H9 (cell line): ENCODE measurements around the gene INPP4A. TPM values are rescaled to one million over a fixed set of nuclear protein-coding genes. Genes with fewer than 3 reads are reported as not detected.

ENCODE experiments used
- DNase-seq: peaks from one replicate; pipeline ENCODE4 v3.0.0-alpha.2; 2017
- H2AFZ ChIP-seq: one replicate; pipeline ENCODE4 v1.6.1; 2013; ENCODE audit warnings: mild to moderate bottlenecking, low read length, control low read depth, moderate library complexity
- H2AK5ac ChIP-seq: 2 replicates; pipeline ENCODE4 v1.6.1; 2013; ENCODE audit warnings: low read length, control low read depth, mixed read lengths; ENCODE audit not compliant: insufficient read length
- H2BK120ac ChIP-seq: one replicate; pipeline ENCODE4 v1.6.1; 2013; ENCODE audit warnings: low read depth, mild to moderate bottlenecking, low read length, control low read depth, inconsistent platforms; ENCODE audit not compliant: poor library complexity, severe bottlenecking
- H2BK12ac ChIP-seq: 2 replicates; pipeline ENCODE4 v1.6.1; 2013; ENCODE audit warnings: low read length, control low read depth, mixed read lengths, low read depth; ENCODE audit not compliant: insufficient read length
- H2BK15ac ChIP-seq: 2 replicates; pipeline ENCODE4 v1.6.1; 2013; ENCODE audit warnings: low read depth, low read length, control low read depth
- H2BK20ac ChIP-seq: one replicate; pipeline ENCODE4 v1.6.1; 2013; ENCODE audit warnings: low read depth, mild to moderate bottlenecking, low read length, control low read depth, inconsistent platforms; ENCODE audit not compliant: poor library complexity, severe bottlenecking
- H2BK5ac ChIP-seq: 2 replicates; pipeline ENCODE4 v1.6.1; 2013; ENCODE audit warnings: low read length, control low read depth, mixed read lengths; ENCODE audit not compliant: insufficient read length
- H3K14ac ChIP-seq: 2 replicates; pipeline ENCODE4 v1.6.1; 2013; ENCODE audit warnings: low read length, control low read depth; ENCODE audit not compliant: insufficient read depth
- H3K18ac ChIP-seq: 2 replicates; pipeline ENCODE4 v1.6.1; 2013; ENCODE audit warnings: low read depth, mild to moderate bottlenecking, mixed read lengths, low read length, control low read depth; ENCODE audit not compliant: insufficient read length
- H3K23ac ChIP-seq: 2 replicates; pipeline ENCODE4 v1.6.1; 2013; ENCODE audit warnings: low read length, control low read depth, mixed read lengths, low read depth; ENCODE audit not compliant: insufficient read length
- H3K23me2 ChIP-seq: 2 replicates; pipeline ENCODE4 v1.6.1; 2013; ENCODE audit warnings: low read depth, mild to moderate bottlenecking, mixed read lengths, low read length, control low read depth; ENCODE audit not compliant: insufficient read length, poor library complexity, severe bottlenecking
- H3K27ac ChIP-seq: 2 replicates; pipeline ENCODE4 v1.5.1; 2013; ENCODE audit warnings: low read length, control low read depth, mixed read lengths, low read depth; ENCODE audit not compliant: insufficient read length
- H3K27me3 ChIP-seq: 2 replicates; pipeline ENCODE4 v1.6.1; 2013; ENCODE audit warnings: low read length, control low read depth, inconsistent platforms; ENCODE audit not compliant: insufficient read depth
- H3K4ac ChIP-seq: 2 replicates; pipeline ENCODE4 v1.6.1; 2013; ENCODE audit warnings: low read depth, mild to moderate bottlenecking, control low read depth, inconsistent platforms, low read length, moderate library complexity
- H3K4me1 ChIP-seq: 2 replicates; pipeline ENCODE4 v1.6.1; 2013; ENCODE audit warnings: low read length, control low read depth, inconsistent platforms; ENCODE audit not compliant: insufficient read depth
- H3K4me2 ChIP-seq: 2 replicates; pipeline ENCODE4 v1.6.1; 2013; ENCODE audit warnings: low read length, control low read depth, mixed read lengths; ENCODE audit not compliant: insufficient read length, insufficient read depth
- H3K56ac ChIP-seq: 2 replicates; pipeline ENCODE4 v1.6.1; 2013; ENCODE audit warnings: low read depth, mild to moderate bottlenecking, mixed read lengths, low read length, control low read depth; ENCODE audit not compliant: insufficient read length
- H3K79me1 ChIP-seq: 2 replicates; pipeline ENCODE4 v1.6.1; 2013; ENCODE audit warnings: low read depth, mild to moderate bottlenecking, moderate library complexity, low read length, control low read depth, inconsistent platforms; ENCODE audit not compliant: insufficient read depth, poor library complexity, severe bottlenecking
- H3K79me2 ChIP-seq: 2 replicates; pipeline ENCODE4 v1.6.1; 2013; ENCODE audit warnings: low read length, control low read depth, inconsistent platforms; ENCODE audit not compliant: insufficient read depth
- H3K9ac ChIP-seq: 2 replicates; pipeline ENCODE4 v1.6.1; 2013; ENCODE audit warnings: low read length, control low read depth, mixed read lengths; ENCODE audit not compliant: insufficient read length; ENCODE audit errors: extremely low read depth
- H3K9me3 ChIP-seq: one replicate; pipeline ENCODE4 v1.6.1; 2013; ENCODE audit warnings: low read depth, low read length, inconsistent platforms; ENCODE audit not compliant: control insufficient read depth
- H3T11ph ChIP-seq: one replicate; pipeline ENCODE4 v1.6.1; 2013; ENCODE audit warnings: mild to moderate bottlenecking, low read length, control low read depth, inconsistent platforms
- H4K20me1 ChIP-seq: one replicate; pipeline ENCODE4 v1.6.1; 2013; ENCODE audit not compliant: control insufficient read depth, insufficient read length, insufficient read depth
- H4K5ac ChIP-seq: 2 replicates; pipeline ENCODE4 v1.6.1; 2013; ENCODE audit warnings: low read depth, mild to moderate bottlenecking, mixed read lengths, low read length, control low read depth; ENCODE audit not compliant: insufficient read length
- H4K8ac ChIP-seq: replicated peaks from 2 replicates; pipeline ENCODE4 v1.6.1; 2013; ENCODE audit warnings: low read length, control low read depth, mixed read lengths, low read depth; ENCODE audit not compliant: insufficient read length
- H4K91ac ChIP-seq: 2 replicates; pipeline ENCODE4 v1.6.1; 2013; ENCODE audit warnings: low read depth, mild to moderate bottlenecking, moderate library complexity, mixed read lengths, low read length, control low read depth; ENCODE audit not compliant: insufficient read length
- H3K27ac Mint-ChIP-seq, 3 experiments: 2 replicates in 2 of 3; 3 replicates in 1 of 3; pipeline ENCODE4 v1.8.0; 2020 to 2021; ENCODE audit warnings: mixed read lengths in 3 of 3, mild to moderate bottlenecking in 1 of 3, moderate library complexity in 1 of 3
- H3K27me3 Mint-ChIP-seq: 2 replicates; pipeline ENCODE4 v1.8.0; 2021; ENCODE audit warnings: low read depth, mild to moderate bottlenecking, moderate library complexity, mixed read lengths
- H3K36me3 Mint-ChIP-seq, 3 experiments: 2 replicates in 2 of 3; 3 replicates in 1 of 3; pipeline ENCODE4 v1.8.0; 2020 to 2021; ENCODE audit warnings: low read depth in 3 of 3, mixed read lengths in 3 of 3; ENCODE audit not compliant: insufficient read depth in 1 of 3
- H3K4me1 Mint-ChIP-seq, 2 experiments: 2 replicates each; pipeline ENCODE4 v1.8.0; 2020; ENCODE audit warnings: mixed read lengths in 2 of 2
- H3K4me3 Mint-ChIP-seq, 2 experiments: 2 replicates in 1 of 2; 3 replicates in 1 of 2; pipeline ENCODE4 v1.8.0; 2020 to 2021; ENCODE audit warnings: mild to moderate bottlenecking in 2 of 2, mixed read lengths in 2 of 2, moderate library complexity in 1 of 2
- H3K9me3 Mint-ChIP-seq, 2 experiments: 2 replicates in 1 of 2; 3 replicates in 1 of 2; pipeline ENCODE4 v1.8.0; 2020; ENCODE audit warnings: mild to moderate bottlenecking in 2 of 2, mixed read lengths in 2 of 2, moderate library complexity in 1 of 2
- WGBS: extraction: QIAGEN DNeasy Blood & Tissue Kit; methylation state at CpG from one replicate; pipeline ENCODE4 v1.1.7; 2013; ENCODE audit warnings: missing lambda C conversion rate, low lambda C conversion rate, mixed read lengths; ENCODE audit not compliant: insufficient read length; ENCODE audit errors: extremely low coverage; 5-methylcytosine and 5-hydroxymethylcytosine counted together
- total RNA-seq: library from RNA; stranded (reverse); gene quantifications from 2 replicates; pipeline ENCODE4 v1.2.1, GENCODE V29; 2021
- TF ChIP-seq, protein P1 (sequence below): fragments of 200-600 bp; sonication (generic); conservative IDR thresholded peaks from 3 replicates; pipeline ENCODE4 v1.8.0; 2021; ENCODE audit warnings: antibody characterized with exemption, mild to moderate bottlenecking

Gene INPP4A
- total RNA-seq, 1 experiment from 2014 or later, result 55.2 TPM

DNA sequence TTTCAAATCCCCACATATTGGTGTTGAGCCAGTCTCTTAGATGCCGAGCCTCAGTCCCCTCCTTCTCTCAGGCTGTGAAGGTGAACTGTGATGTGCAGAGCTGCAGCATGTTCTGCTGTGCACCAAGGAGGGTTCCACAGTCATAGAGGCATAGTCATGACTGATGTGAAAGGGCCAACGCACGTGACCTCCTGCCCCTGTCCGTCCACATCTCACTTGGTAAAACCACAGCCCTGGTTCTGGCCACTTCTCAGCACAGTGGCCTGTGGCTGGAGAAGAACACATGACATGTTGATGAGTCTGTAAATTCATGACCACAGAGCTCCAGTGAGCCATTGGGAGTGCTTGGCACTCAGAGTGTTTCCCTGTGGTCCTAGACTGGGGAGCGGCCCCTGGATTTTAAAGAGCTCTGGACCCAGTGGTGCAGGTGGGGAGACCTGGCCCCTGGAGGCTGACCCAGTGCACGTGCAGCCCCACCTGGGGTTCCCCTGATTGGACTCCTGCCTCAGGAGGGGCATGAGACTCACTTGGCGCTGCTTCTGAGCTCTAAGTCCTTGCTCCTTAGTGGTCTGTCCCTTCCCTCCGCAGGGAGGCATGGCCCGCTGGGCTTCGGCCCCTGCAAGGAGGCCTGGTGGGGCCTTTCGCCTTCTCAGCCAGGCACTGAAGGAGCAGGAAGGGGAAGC is 25.3 kb downstream of the INPP4A start:
- no peak overlapping the region for H4K91ac ChIP-seq
- no peak overlapping the region for H2BK5ac ChIP-seq
- no peak overlapping the region for H4K8ac ChIP-seq
- H3K14ac ChIP-seq, result no peak overlapping the region; the same call in 1 of the 2 replicates
- no peak for DNase-seq
- Mint-ChIP-seq H3K4me3 (no peak overlapping the region), H3K27me3 (no peaks in the 10 kb centered on the region), H3K9me3 (no peaks in the 10 kb centered on the region; a peak in 1 of 5 replicates), H3K36me3 (peaks cover 8 to 16% (median 8%) of the 10 kb centered on the region in 3 experiments), H3K4me1 (peaks cover 44% of the 10 kb centered on the region in 2 experiments), H3K27ac (peak overlapping the region in 2 of 3 experiments; percentile 79 to 85; a peak in 4 of 7 replicates)
- TF ChIP-seq, protein P1, sequence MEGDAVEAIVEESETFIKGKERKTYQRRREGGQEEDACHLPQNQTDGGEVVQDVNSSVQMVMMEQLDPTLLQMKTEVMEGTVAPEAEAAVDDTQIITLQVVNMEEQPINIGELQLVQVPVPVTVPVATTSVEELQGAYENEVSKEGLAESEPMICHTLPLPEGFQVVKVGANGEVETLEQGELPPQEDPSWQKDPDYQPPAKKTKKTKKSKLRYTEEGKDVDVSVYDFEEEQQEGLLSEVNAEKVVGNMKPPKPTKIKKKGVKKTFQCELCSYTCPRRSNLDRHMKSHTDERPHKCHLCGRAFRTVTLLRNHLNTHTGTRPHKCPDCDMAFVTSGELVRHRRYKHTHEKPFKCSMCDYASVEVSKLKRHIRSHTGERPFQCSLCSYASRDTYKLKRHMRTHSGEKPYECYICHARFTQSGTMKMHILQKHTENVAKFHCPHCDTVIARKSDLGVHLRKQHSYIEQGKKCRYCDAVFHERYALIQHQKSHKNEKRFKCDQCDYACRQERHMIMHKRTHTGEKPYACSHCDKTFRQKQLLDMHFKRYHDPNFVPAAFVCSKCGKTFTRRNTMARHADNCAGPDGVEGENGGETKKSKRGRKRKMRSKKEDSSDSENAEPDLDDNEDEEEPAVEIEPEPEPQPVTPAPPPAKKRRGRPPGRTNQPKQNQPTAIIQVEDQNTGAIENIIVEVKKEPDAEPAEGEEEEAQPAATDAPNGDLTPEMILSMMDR, result no peak
- H4K5ac ChIP-seq, result no peak overlapping the region
- no peaks in the 10 kb centered on the region for H3K27me3 ChIP-seq
- no peak overlapping the region for H3K56ac ChIP-seq
- H3K79me1 ChIP-seq, result peaks cover 4% of the 10 kb centered on the region
- H3K79me2 ChIP-seq, result peaks cover 2% of the 10 kb centered on the region; the same call in 1 of the 2 replicates
- H3K4me2 ChIP-seq, result no peak overlapping the region
- no peak overlapping the region for H3K27ac ChIP-seq
- no peak overlapping the region for H2AFZ ChIP-seq
- no CpG with 5 or more reads among the region's 11 CpGs for WGBS
- H3K23ac ChIP-seq, result no peak overlapping the region
- no peak overlapping the region for H3K18ac ChIP-seq
- no peak overlapping the region for H2BK20ac ChIP-seq
- no peak overlapping the region for H2BK12ac ChIP-seq
- H3K9me3 ChIP-seq, result no peaks in the 10 kb centered on the region
- no peak overlapping the region for H3K9ac ChIP-seq
- H2BK15ac ChIP-seq, result no peak overlapping the region
- H3K4ac ChIP-seq, result no peak overlapping the region
- no peaks in the 10 kb centered on the region for H4K20me1 ChIP-seq
- no peaks in the 10 kb centered on the region; the same call in 1 of the 2 replicates for H3K4me1 ChIP-seq
- no peak overlapping the region for H2AK5ac ChIP-seq
- no peaks in the 10 kb centered on the region for H3K23me2 ChIP-seq
- no peak overlapping the region for H2BK120ac ChIP-seq
- no peak overlapping the region for H3T11ph ChIP-seq
